GM12864 (cell line): ENCODE data around the gene PRKAG2.

Experiments
- DNase-seq: peaks from one replicate; pipeline ENCODE4 v3.0.0-alpha.2; 2011; ENCODE audit warnings: low read depth
- H3K4me3 ChIP-seq: 2 replicates; pipeline ENCODE4 v1.5.1; 2011; ENCODE audit warnings: mild to moderate bottlenecking, low read depth, low read length, control low read depth
- CTCF ChIP-seq: IDR thresholded peaks from 2 replicates; pipeline ENCODE4 v1.5.1; 2011; ENCODE audit warnings: low read depth, mild to moderate bottlenecking, moderate library complexity, low read length, control low read depth, inconsistent platforms; ENCODE audit errors: missing control alignments

The PRKAG2 gene

GRCh38 chr7:151623766-151624165, 253.1 kb downstream of the PRKAG2 start:
- TF ChIP-seq CTCF: no peak
- no peak overlapping the region for H3K4me3 ChIP-seq
- DNase-seq: no peak

GRCh38 chr7:151621961-151622360, 255.0 kb downstream of the PRKAG2 start:
- no peak overlapping the region for H3K4me3 ChIP-seq
- no peak for DNase-seq
- TF ChIP-seq CTCF: no peak

GRCh38 chr7:151616443-151617213, 260.3 kb downstream of the PRKAG2 start:
- TF ChIP-seq CTCF: no peak
- H3K4me3 ChIP-seq: no peak overlapping the region
- no peak for DNase-seq

GRCh38 chr7:151615784-151616183, 261.1 kb downstream of the PRKAG2 start:
- no peak for TF ChIP-seq CTCF
- no peak for DNase-seq
- H3K4me3 ChIP-seq: no peak overlapping the region

- H3K4me3 ChIP-seq: no peak overlapping the region
- DNase-seq: no peak
- no peak for TF ChIP-seq CTCF
Observed at GRCh38 chr7:151615058-151615457, 261.9 kb downstream of the PRKAG2 start.

GRCh38 chr7:151614019-151614418, 262.9 kb downstream of the PRKAG2 start:
- no peak for TF ChIP-seq CTCF
- DNase-seq: no peak
- H3K4me3 ChIP-seq: no peak overlapping the region

GRCh38 chr7:151611878-151612277, 265.0 kb downstream of the PRKAG2 start:
- H3K4me3 ChIP-seq: no peak overlapping the region
- DNase-seq: no peak
- no peak for TF ChIP-seq CTCF
